SJCRH30 (cell line): ENCODE data around the gene RFX2. TPM values are rescaled to one million over a fixed set of nuclear protein-coding genes. Genes with fewer than 3 reads are reported as not detected.
A peak's percentile ranks its signal among the peaks of the same experiment; 100 is the strongest.
"Not testable (repeated sequence)": the region's sequence is repeated elsewhere in the genome, so short reads cannot be mapped to it uniquely, and the experiment has no call there.

Experiments
- DNase-seq, 2 experiments: peaks; one replicate each; pipeline ENCODE4 v3.0.0-alpha.2; 2015 to 2020
- H3K27ac ChIP-seq: fragments of 250-450 bp; sonication (Bioruptor Pico); 2 replicates; pipeline ENCODE4 v1.5.1; 2020; ENCODE audit warnings: mild to moderate bottlenecking, moderate library complexity
- H3K27me3 ChIP-seq: fragments of 250-450 bp; sonication (Bioruptor Pico); 2 replicates; pipeline ENCODE4 v1.5.1; 2020; ENCODE audit warnings: mild to moderate bottlenecking, moderate library complexity
- H3K36me3 ChIP-seq: fragments of 250-450 bp; sonication (Bioruptor Pico); 2 replicates; pipeline ENCODE4 v1.5.1; 2020; ENCODE audit warnings: mild to moderate bottlenecking, moderate library complexity
- H3K4me1 ChIP-seq: fragments of 250-450 bp; sonication (Bioruptor Pico); 2 replicates; pipeline ENCODE4 v1.5.1; 2020; ENCODE audit warnings: mild to moderate bottlenecking, moderate library complexity
- H3K4me3 ChIP-seq: fragments of 250-450 bp; sonication (Bioruptor Pico); 2 replicates; pipeline ENCODE4 v1.5.1; 2020; ENCODE audit warnings: mild to moderate bottlenecking, moderate library complexity
- H3K9me3 ChIP-seq: fragments of 250-450 bp; sonication (Bioruptor Pico); replicated peaks from 2 replicates; pipeline ENCODE4 v1.5.1; 2020; ENCODE audit warnings: mild to moderate bottlenecking, moderate library complexity
- total RNA-seq: library from RNA; depleted of rRNA; stranded (reverse); fragments of >200 nt; shearing (Covaris generic); gene quantifications from 2 replicates; pipeline ENCODE4 v1.2.3, GENCODE V29; 2014

RFX2 gene
- total RNA-seq, 1 experiment from 2014 or later = 5.7 TPM

DNA sequence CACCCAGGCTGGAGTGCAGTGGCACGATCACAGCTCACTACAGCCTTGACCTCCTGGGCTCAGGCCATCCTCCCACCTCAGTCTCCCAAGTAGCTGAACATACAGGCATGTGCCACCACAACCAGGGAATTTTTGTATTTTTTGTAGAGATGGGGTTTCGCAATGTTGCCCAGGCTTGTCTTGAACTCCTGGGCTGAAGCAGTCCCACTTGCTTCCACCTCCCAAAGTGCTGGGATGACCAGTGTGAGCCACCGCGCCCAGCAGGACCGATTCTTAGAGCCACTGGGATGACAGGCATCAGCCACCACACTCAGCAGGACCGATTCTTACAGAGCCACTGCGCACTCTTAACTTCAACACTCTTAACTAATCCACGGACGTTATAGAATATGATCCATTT lies 77.5 kb downstream of the RFX2 start:
- no peaks in the 10 kb centered on the region for H3K27me3 ChIP-seq
- no peaks in the 10 kb centered on the region for H3K36me3 ChIP-seq
- DNase-seq = no peak
- no peak overlapping the region for H3K27ac ChIP-seq
- no peaks in the 10 kb centered on the region for H3K4me1 ChIP-seq
- no peak overlapping the region for H3K4me3 ChIP-seq
- no peaks in the 10 kb centered on the region for H3K9me3 ChIP-seq

GRCh38 chr19:6032381-6032780 lies 77.9 kb downstream of the RFX2 start:
- no peak for DNase-seq
- Histone ChIP-seq H3K27me3 (no peaks in the 10 kb centered on the region), H3K4me1 (no peaks in the 10 kb centered on the region), H3K27ac (no peak overlapping the region), H3K9me3 (no peaks in the 10 kb centered on the region), H3K4me3 (no peak overlapping the region), H3K36me3 (no peaks in the 10 kb centered on the region)

DNA sequence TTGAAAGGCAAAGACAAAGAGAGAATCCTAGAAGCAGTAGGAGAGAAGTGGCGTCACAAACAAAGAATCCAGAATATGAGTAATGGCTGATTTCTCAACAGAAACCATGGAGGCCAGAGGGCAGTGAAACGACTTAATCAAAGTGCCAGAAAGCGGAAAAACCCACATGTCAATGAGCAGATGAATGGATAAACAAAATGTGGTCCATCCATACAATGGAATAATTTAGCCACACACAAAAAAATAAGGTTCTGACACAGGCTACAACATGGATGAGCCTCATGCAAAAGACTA lies 80.1 kb downstream of the RFX2 start:
- DNase-seq = no peak
- Histone ChIP-seq H3K4me1 (no peaks in the 10 kb centered on the region), H3K27ac (no peak overlapping the region), H3K9me3 (no peaks in the 10 kb centered on the region), H3K4me3 (no peak overlapping the region), H3K27me3 (no peaks in the 10 kb centered on the region), H3K36me3 (no peaks in the 10 kb centered on the region)

GRCh38 chr19:6026390-6027227 lies 83.7 kb downstream of the RFX2 start:
- no peak overlapping the region for H3K4me3 ChIP-seq
- no peaks in the 10 kb centered on the region for H3K36me3 ChIP-seq
- no peaks in the 10 kb centered on the region for H3K9me3 ChIP-seq
- no peaks in the 10 kb centered on the region for H3K27me3 ChIP-seq
- no peak for DNase-seq
- H3K27ac ChIP-seq = no peak overlapping the region
- no peaks in the 10 kb centered on the region for H3K4me1 ChIP-seq

- H3K27ac ChIP-seq, H3K9me3 ChIP-seq, DNase-seq, H3K4me3 ChIP-seq, H3K36me3 ChIP-seq, H3K27me3 ChIP-seq, H3K4me1 ChIP-seq: not testable (repeated sequence)
Measured at GRCh38 chr19:6024756-6025155, 85.5 kb downstream of the RFX2 start.

DNA sequence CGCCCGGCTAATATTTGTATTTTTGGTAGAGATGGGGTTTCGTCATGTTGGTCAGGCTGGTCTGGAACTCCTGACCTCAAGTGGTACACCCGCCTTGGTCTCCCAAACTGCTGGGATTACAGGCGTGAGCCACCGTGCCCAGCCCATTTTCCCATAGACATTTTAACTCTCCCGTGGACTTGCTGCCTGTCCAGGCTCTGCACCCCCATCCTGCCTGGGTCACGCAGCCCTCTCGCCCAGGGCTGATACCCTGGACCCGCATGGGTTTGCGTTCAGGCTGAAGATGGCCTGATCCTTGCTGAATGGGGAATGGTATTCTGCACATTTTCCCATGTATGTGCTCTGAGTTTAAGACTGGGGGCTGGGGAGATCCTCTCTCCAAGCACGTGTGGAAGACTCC lies 86.4 kb downstream of the RFX2 start:
- no peaks in the 10 kb centered on the region for H3K9me3 ChIP-seq
- H3K36me3 ChIP-seq = no peaks in the 10 kb centered on the region
- no peaks in the 10 kb centered on the region for H3K27me3 ChIP-seq
- no peaks in the 10 kb centered on the region for H3K4me1 ChIP-seq
- no peak overlapping the region for H3K27ac ChIP-seq
- no peak overlapping the region for H3K4me3 ChIP-seq
- DNase-seq = no peak

- no peaks in the 10 kb centered on the region for H3K4me1 ChIP-seq
- no peak overlapping the region for H3K27ac ChIP-seq
Measured at GRCh38 chr19:6023085-6023682, 87.1 kb downstream of the RFX2 start.

GRCh38 chr19:6022570-6023064 lies 87.7 kb downstream of the RFX2 start:
- no peaks in the 10 kb centered on the region for H3K36me3 ChIP-seq
- DNase-seq = no peak
- no peaks in the 10 kb centered on the region for H3K4me1 ChIP-seq
- H3K4me3 ChIP-seq = no peak overlapping the region
- H3K9me3 ChIP-seq = no peaks in the 10 kb centered on the region
- H3K27ac ChIP-seq = no peak overlapping the region
- no peaks in the 10 kb centered on the region for H3K27me3 ChIP-seq

More at GRCh38 chr19:6023085-6023682, 87.1 kb downstream of the RFX2 start:
- no peak for DNase-seq
- no peaks in the 10 kb centered on the region for H3K36me3 ChIP-seq
- no peaks in the 10 kb centered on the region for H3K27me3 ChIP-seq
- H3K4me3 ChIP-seq = no peak overlapping the region
- H3K9me3 ChIP-seq = no peaks in the 10 kb centered on the region

- Histone ChIP-seq H3K27ac (no peak overlapping the region), H3K9me3 (no peaks in the 10 kb centered on the region), H3K4me1 (no peaks in the 10 kb centered on the region), H3K4me3 (no peak overlapping the region), H3K27me3 (no peaks in the 10 kb centered on the region), H3K36me3 (no peaks in the 10 kb centered on the region)
- DNase-seq = peak; percentile 85 to 91
Measured at GRCh38 chr19:6021878-6022569, 88.3 kb downstream of the RFX2 start.

DNA sequence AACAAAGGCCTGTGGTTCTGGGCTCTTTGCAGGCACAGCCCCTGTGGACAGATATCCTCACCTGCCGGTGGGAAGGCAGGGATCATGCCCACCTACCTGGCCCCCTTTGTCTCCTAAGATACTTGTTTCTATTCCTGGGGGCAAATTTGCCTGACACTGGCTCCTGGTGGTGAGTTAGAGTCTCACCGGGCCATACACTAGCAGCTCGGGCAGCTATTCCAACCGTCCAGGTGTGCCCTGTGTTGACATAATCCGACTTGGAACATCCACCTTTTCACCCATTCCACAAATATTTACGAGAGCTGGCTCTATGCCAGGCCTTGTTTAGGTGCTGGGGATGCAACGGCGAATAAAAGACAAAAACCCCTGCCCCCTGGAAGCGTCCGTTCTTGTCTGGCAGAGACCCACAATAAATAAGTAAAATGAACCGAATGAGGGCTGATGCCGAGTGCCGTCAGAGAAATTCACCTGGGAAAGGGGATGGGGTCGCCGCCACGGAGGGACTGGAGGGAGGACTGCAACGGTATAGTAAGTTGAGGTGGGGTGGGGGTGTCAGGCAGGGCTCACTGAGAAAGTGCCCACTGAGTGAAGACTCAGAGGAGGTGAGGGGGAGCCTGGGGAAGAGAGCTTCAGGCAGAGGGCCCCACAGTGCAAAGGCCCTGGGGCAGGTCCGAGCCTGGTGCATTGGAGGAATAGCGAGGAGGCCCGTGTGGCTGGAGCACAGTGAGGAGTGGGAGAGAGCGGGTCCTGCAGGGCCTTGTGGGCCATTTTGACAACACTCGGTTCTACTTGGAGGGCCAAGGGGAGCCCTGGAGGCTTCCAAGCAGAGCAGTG lies 89.1 kb downstream of the RFX2 start:
- Histone ChIP-seq H3K4me1 (no peaks in the 10 kb centered on the region), H3K9me3 (no peaks in the 10 kb centered on the region), H3K27ac (no peak overlapping the region), H3K36me3 (no peaks in the 10 kb centered on the region), H3K27me3 (no peaks in the 10 kb centered on the region), H3K4me3 (no peak overlapping the region)
- no peak for DNase-seq

GRCh38 chr19:6020166-6020882 lies 90.0 kb downstream of the RFX2 start:
- Histone ChIP-seq H3K27me3 (no peaks in the 10 kb centered on the region), H3K4me3 (no peak overlapping the region), H3K9me3 (no peaks in the 10 kb centered on the region), H3K27ac (no peak overlapping the region), H3K36me3 (no peaks in the 10 kb centered on the region), H3K4me1 (no peaks in the 10 kb centered on the region)
- DNase-seq = no peak

- Histone ChIP-seq H3K36me3 (no peaks in the 10 kb centered on the region), H3K4me3 (no peak overlapping the region), H3K27me3 (no peaks in the 10 kb centered on the region), H3K9me3 (no peaks in the 10 kb centered on the region), H3K4me1 (peaks cover 11% of the 10 kb centered on the region), H3K27ac (no peak overlapping the region)
- DNase-seq = peak in 1 of 2 experiments; percentile 28
Measured at GRCh38 chr19:6018786-6019185, 91.5 kb downstream of the RFX2 start.

GRCh38 chr19:6017576-6017975 lies 92.7 kb downstream of the RFX2 start:
- no peaks in the 10 kb centered on the region for H3K36me3 ChIP-seq
- H3K27me3 ChIP-seq = no peaks in the 10 kb centered on the region
- no peak overlapping the region for H3K4me3 ChIP-seq
- H3K27ac ChIP-seq = no peak overlapping the region
- DNase-seq = peak in 1 of 2 experiments; percentile 17
- H3K4me1 ChIP-seq = peaks cover 11% of the 10 kb centered on the region
- H3K9me3 ChIP-seq = no peaks in the 10 kb centered on the region

DNA sequence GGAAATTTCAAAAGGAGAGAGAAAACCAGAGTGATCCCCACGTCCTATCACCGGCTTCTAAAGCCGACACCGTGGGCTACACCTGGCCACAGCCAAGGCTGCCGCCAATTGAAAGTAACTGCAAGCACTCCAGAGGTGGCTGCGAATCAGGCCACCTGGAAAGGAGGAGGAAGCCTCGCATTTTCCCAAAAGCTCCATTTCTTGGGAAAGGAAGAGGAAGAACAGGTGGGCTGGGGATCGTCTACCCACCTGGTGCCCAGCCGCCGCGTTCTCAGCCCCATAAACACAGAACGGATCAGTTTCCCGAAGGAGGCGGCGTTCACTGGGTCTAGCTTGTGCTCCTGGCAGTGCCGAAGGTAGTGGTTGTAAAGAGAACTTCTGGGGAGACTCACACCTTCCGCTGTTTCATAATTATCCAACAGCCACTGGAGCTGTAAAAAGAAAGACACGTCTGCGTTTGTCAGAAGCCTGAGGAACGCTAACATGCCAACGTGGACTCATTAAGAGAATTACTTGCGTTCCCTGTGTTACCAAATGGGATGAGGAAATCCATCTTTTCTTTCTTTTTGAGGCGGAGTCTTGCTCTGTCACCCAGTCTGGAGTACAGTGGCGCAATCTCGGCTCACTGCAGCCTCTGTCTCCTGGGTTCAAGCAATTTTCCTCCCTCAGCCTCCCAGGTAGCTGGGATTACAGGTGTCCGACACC lies 94.3 kb downstream of the RFX2 start:
- H3K27me3 ChIP-seq = no peaks in the 10 kb centered on the region
- H3K36me3 ChIP-seq = no peaks in the 10 kb centered on the region
- H3K4me1 ChIP-seq = peaks cover 19% of the 10 kb centered on the region
- H3K9me3 ChIP-seq = no peaks in the 10 kb centered on the region
- no peak overlapping the region for H3K27ac ChIP-seq
- DNase-seq = no peak
- no peak overlapping the region for H3K4me3 ChIP-seq
